ENCODE measurements around the gene SYNDIG1L.

The SYNDIG1L gene

GRCh38 chr14:74358176-74358829 lies 67.7 kb downstream of the SYNDIG1L start:
- DNase-seq (ENCODE audit: low read depth in 2 of 2): no peak

GRCh38 chr14:74357585-74357984 lies 68.4 kb downstream of the SYNDIG1L start:
- no peak for DNase-seq (ENCODE audit: low read depth in 2 of 2)

GRCh38 chr14:74356892-74357575 lies 69.0 kb downstream of the SYNDIG1L start:
- no peak for DNase-seq (ENCODE audit: low read depth in 2 of 2)

Measured in stimulated activated CD4-positive, alpha-beta T cell treated with anti-CD3 and anti-CD28 coated beads, Interleukin-12 subunit alpha, Interleukin-12 subunit beta, amount 100 ng/mL, for 24 hours (primary cell).